HepG2 (cell line): ENCODE data around the gene BCLAF1. TPM values are rescaled to one million over a fixed set of nuclear protein-coding genes. Genes with fewer than 3 reads are reported as not detected.

Experiments used
- CEBPB ChIP-seq: IDR thresholded peaks from 2 replicates; pipeline ENCODE4 v1.6.1; 2011; ENCODE audit warnings: low read depth, low read length, improper control_type of control experiment, borderline replicate concordance
- HINFP ChIP-seq: sonication (generic); formaldehyde crosslinking; IDR thresholded peaks from 2 replicates; pipeline ENCODE4 v1.4.0; 2020; ENCODE audit warnings: low read depth, mild to moderate bottlenecking, missing genetic modification reagents
- KDM6A ChIP-seq: IDR thresholded peaks from 2 replicates; pipeline ENCODE4 v1.6.1; 2016; ENCODE audit warnings: low read depth
- KIAA2018 ChIP-seq: sonication (generic); formaldehyde crosslinking; IDR thresholded peaks from 2 replicates; pipeline ENCODE4 v1.5.0; 2020; ENCODE audit warnings: mild to moderate bottlenecking, missing genetic modification reagents, borderline replicate concordance
- MNT ChIP-seq: fragments of 450-650 bp; IDR thresholded peaks from 2 replicates; pipeline ENCODE4 v1.6.1; 2016
- NFRKB ChIP-seq: fragments of 450-650 bp; IDR thresholded peaks from 2 replicates; pipeline ENCODE4 v1.6.1; 2017
- SNAI1 ChIP-seq: sonication (generic); formaldehyde crosslinking; IDR thresholded peaks from 2 replicates; pipeline ENCODE4 v1.5.0; 2020; ENCODE audit warnings: mild to moderate bottlenecking, missing genetic modification reagents, borderline replicate concordance
- STAG1 ChIP-seq: sonication (generic); formaldehyde crosslinking; IDR thresholded peaks from 2 replicates; pipeline ENCODE4 v1.4.0; 2020; ENCODE audit warnings: missing genetic modification reagents
- TBL1XR1 ChIP-seq: fragments of 150-350 bp; IDR thresholded peaks from 2 replicates; pipeline ENCODE4 v1.6.1; 2014; ENCODE audit warnings: borderline replicate concordance, low read length; ENCODE audit not compliant: partially characterized antibody
- ZNF253 ChIP-seq: sonication (generic); formaldehyde crosslinking; IDR thresholded peaks from 2 replicates; pipeline ENCODE4 v1.8.0; 2022; ENCODE audit warnings: mild to moderate bottlenecking, missing genetic modification reagents, borderline replicate concordance
- ZNF260 ChIP-seq: sonication (generic); formaldehyde crosslinking; IDR thresholded peaks from 2 replicates; pipeline ENCODE4 v1.4.0; 2020; ENCODE audit warnings: missing genetic modification reagents, low read depth, mild to moderate bottlenecking, borderline replicate concordance
- ZNF44 ChIP-seq: sonication (generic); formaldehyde crosslinking; IDR thresholded peaks from 2 replicates; pipeline ENCODE4 v1.5.1; 2020; ENCODE audit warnings: mild to moderate bottlenecking, missing genetic modification reagents
- polyA plus RNA-seq, 8 experiments: library from polyadenylated mRNA; depleted of rRNA in 3 of 8; stranded (reverse) in 7 of 8; unstranded in 1 of 8; fragments of >200 nt; fragmentation: Illumina TruSeq in 4 of 8; extraction: Trizol in 4 of 8; gene quantifications; 2 replicates each; pipeline versions ENCODE4 v1.2.1 to v1.2.3, GENCODE V29; 2011 to 2016; ENCODE audit warnings: low read depth in 4 of 8, missing spikeins in 1 of 8, mixed read lengths in 1 of 8; ENCODE audit not compliant: insufficient read depth in 1 of 8
- total RNA-seq, 5 experiments: library from RNA; depleted of rRNA; stranded (reverse); fragments of >200 nt; fragmentation: Illumina TruSeq; extraction: Trizol; gene quantifications; 2 replicates each; pipeline ENCODE4 v1.2.3, GENCODE V29; 2016; ENCODE audit warnings: low read depth in 1 of 5

Gene BCLAF1
- total and polyA plus RNA-seq, 2 of the 13 experiments (the other 11 are each of a cell fraction or from before 2014, with no cell fraction given): 55.3 to 292 TPM

- TF ChIP-seq HINFP: peak; percentile 72; the same call in 1 of the 2 replicates
- no peak for TF ChIP-seq CEBPB
- peak; percentile 17 for TF ChIP-seq TBL1XR1
- peak; percentile 53; the same call in 1 of the 2 replicates for TF ChIP-seq KDM6A (CRISPR knock-in tag)
- no peak for TF ChIP-seq KIAA2018 (CRISPR knock-in tag)
- no peak for TF ChIP-seq ZNF253 (CRISPR knock-in tag)
- TF ChIP-seq ZNF44 (CRISPR knock-in tag): peak; percentile 99
- TF ChIP-seq ZNF260 (CRISPR knock-in tag): no peak
- TF ChIP-seq MNT: peak; percentile 48; the same call in 1 of the 2 replicates
- peak; percentile 87 for TF ChIP-seq NFRKB
- no peak for TF ChIP-seq STAG1 (CRISPR knock-in tag)
- no peak; the same call in 1 of the 2 replicates for TF ChIP-seq SNAI1 (CRISPR knock-in tag)
- TF ChIP-seq, all 625 proteins: peak for 343
These were observed at the start of gene BCLAF1 (continued) for GRCh38 chr6:136289579-136290409.
